Kidney capillary endothelial cell (primary cell): ENCODE data around the gene RABGGTA.

ENCODE experiments used
- DNase-seq: peaks from one replicate; pipeline ENCODE4 v3.0.0-alpha.2; 2018; ENCODE audit warnings: low spot score

The RABGGTA gene

GRCh38 chr14:24300326-24300980 lies 29.1 kb upstream of the RABGGTA start:
- DNase-seq, result no peak

DNA sequence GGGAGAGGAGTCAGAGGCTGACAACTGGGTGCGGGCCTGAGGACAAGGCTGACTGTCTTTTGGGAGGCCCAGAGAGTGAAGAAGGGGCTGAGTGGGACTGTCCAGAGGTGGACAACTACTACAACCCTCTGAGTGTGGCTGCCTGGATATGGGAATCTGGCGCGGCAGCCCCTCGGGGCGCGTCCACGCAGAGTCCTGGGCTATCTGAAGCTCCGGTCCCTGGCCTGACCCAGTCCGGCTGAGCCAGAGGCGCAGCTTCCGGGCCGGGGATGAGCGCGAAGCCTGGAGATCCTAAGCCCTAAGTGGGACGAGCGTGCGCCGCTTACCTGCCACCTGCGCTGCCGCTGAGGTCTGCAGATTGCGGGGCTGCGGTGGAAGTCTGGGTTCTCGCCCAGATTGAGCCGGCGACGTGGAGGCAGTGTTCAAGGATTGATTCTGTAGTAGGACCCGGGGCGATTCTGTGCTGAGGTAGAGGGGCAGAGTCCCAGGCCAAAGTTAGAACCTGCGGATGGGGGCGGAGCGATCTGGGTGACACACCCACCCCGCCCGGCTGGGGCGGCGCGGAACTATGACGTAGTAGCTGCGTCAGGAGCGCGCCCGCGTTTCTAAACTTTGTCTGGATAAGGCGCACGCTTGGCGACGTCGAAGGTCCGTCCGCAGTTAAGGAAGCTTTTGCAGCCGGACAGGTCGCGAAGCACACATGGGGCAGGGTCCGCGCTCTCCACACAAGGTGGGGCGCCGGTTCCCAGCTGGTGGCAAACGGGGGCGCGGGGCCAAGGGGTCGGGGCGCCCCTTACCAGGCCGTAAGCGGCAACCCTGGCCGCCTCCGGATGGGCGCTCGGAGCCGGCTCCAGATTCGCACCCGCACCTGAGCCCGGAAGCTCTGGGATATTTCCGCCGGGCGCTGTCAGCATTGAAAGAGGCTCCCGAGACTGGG lies 28.1 kb upstream of the RABGGTA start, which contains the start of the genes DHRS1 and NOP9:
TSS of gene DHRS1 (minus strand) at position 526 of the 937 bp plus-strand sequence. CDS start 674 bp downstream, outside the sequence.
TSS of gene NOP9 (plus strand) at position 596 of the 937 bp plus-strand sequence. CDS start at position 701, 105 bp downstream.
- DNase-seq, result peak; percentile 86

DNA sequence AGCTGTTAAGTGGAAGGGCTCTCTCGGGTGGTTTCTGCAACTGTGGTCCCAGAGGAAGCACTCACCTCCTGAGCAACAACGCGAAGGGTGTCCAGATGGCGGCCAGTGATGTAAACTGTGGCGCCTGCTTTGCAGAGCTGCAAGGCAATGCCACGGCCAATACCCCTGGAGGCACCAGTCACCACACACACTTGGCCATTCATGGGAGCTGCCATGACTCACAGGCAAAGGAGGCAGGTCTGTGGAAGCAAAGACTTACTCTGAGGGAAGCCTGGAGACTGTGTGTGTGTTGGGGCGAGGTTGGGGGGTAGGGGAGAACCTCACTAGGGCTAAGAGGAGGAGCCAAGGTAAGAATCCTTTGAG lies 27.5 kb upstream of the RABGGTA start:
- peak; percentile 62 for DNase-seq

DNA sequence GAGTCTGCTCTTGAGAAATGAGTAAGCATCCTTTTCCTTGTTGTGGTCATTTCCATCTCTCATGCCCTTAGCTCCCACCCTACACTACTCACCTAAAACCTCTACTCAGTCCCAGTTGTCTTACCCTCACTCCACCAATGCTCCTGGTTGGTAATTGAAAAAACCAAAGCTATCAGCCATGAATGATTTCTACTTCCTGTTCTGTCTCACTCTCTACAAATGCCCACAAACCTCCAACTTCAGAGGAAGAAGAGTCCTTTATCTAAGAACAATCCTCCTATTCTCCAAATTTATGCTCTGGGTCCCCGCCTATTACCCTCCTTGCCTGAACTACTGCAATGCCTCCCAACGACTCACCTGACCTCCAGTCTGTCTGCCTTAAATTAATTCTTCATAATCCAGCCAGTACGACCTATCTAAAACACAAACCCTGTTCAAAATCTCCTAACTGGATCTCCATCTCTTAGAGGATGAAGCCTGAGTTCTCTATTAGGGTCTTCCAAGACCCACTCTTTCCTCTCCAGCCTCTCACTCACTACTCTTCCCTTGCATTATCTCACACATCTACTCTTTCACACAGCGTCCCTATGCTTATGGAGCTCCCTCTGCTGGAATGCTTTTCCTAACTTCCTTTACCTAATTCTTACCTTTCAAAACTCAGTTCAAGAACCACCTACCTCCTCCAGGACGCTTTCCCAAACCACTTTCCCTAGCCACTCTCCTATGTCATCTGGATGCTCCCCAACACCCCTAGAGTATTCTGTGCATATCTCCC lies 26.0 kb upstream of the RABGGTA start:
- no peak for DNase-seq

- DNase-seq, result peak; percentile 94
Observed at GRCh38 chr14:24296341-24297157, 25.2 kb upstream of the RABGGTA start.

DNA sequence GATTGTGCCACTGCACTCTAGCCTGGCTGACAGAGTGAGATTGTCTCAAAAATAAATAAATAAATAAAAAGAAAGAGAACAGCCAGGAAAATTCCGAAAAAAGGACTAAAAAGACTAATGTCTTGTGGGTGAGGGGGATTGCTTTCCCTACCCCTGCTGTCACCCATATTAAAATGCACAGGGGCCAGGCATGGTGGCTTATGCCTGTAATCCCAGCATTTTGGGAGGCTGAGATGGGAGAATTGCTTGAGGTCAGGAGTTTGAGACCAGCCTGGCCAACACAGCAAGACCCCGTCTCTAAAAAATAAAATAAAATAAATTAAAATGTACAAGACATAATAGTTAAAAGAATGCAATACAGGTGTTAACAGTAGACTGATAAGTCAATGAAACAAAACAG lies 22.1 kb upstream of the RABGGTA start:
- no peak for DNase-seq

- DNase-seq, result no peak
Observed at GRCh38 chr14:24292118-24292807, 20.9 kb upstream of the RABGGTA start.

DNA sequence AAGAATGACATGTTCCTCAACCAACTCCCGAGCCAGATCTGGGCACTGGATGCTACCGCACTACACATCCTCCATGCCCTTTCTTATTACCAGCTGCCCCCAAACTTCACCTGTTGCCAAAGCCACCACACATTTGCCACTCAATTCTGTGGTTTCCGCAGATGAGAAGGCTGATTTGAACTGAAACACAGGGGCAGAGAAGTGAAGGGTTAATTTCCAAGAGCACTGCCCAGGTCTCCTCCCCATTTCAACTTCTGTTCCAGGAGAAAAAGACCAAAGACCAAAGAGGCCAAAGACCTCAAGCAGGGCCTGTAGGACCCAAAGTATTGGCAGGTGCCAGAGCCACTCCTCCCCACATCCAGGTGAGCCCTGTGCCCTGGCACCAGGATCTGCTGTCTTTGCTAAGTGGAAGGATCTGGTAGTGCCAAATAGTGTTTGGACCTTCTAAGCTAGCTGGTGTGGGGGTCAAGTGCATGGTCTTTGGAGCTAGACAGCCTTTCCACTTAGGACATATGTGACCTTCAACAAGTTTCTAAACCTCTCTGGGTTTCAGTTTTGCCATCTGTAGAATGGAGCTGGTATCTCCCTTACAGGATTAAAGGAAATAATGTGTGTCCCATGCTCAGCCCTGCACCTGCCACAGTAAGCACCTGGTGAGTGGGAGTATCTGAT lies 20.2 kb upstream of the RABGGTA start:
- no peak for DNase-seq

DNA sequence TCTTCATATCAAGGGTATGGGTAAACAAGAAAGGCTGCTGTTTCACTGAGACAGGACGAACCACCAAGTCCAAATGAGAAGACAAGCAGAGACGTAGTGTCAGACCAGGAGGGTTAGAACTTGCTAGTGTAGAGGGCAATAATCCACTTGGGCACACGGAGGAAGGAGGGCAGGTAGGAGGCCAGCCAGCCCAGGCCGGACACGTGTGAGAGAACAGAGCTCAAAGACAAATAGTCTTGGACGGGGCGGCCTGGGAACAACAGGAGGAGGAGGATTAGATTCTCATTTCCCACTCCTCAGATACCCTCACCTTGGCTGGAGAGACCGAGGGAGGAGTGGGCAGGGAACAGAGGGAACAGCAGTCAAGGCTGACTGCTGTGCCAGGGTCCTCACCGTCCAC lies 19.3 kb upstream of the RABGGTA start:
- DNase-seq, result no peak

GRCh38 chr14:24289649-24290280 lies 18.4 kb upstream of the RABGGTA start:
- no peak for DNase-seq

DNA sequence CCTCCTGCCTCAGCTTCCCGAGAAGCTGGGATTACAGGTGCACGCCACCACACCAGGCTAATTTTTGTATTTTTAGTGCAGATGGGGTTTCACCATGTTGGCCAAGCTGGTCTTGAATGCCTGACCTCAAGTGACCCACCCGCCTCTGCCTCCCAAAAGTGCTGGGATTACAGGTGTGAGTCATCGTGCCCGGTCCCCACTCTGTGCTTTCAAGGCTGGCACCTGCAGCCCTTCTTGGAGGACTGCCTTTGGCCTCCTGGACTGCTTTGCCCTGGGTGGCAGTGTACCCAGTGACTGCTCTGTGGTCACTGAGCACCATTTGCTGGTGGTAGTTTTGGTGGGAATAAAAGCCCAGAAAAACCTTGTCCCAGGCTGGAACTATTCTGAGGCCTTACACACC lies 15.6 kb upstream of the RABGGTA start:
- DNase-seq, result no peak

DNA sequence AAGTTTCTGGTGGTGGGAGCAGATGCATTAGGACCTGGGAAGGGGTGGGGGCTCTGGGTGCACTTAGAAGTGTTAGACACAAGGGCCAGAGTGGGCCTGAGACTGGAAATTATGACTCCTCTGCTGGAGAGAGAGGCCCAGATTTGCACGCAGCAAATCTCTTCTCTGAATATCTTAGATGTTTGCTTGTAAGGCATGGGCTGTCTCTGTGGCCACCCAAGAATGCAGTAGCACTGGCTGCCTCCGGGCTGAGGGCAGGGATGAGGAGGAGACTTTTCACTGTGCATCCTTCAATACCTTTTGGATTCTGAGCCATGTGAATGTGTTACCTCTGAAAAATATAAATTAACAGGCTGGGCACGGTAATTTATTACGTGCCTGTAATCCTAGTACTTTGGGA lies 14.0 kb upstream of the RABGGTA start:
- DNase-seq, result no peak

- no peak for DNase-seq
Observed at GRCh38 chr14:24284501-24285035, 13.2 kb upstream of the RABGGTA start.

DNA sequence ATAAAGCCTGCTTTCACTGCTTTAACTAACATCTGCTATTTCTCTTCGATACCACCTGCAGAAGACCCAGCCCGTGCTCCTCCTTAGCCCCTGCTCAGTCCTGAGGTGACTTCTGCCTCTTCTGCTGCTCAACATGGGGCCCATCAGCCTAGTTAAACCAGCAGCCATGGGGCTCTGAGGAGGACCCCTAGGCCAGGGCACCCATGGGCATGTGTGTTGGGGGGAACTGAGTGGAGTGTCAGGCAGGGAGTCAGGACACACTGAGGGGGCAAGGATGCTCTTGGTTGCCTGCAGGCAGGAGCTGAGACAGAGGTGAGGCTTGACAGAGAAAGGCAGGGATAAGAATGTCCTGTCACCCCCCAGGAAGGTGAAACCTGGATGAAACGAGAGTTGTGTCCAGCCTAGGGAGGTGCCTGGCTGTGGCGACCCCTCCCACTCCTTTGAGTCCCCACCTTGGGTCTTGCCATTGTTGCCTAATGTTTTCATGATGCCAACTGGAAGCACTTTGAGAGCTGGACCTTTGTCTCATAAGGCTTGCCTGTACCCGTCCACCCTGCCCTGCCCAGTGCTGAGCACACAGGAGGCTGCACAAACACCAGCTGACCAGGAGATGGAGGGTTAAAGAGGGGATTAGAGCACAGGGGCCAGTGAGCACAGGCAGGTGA lies 12.5 kb upstream of the RABGGTA start:
- no peak for DNase-seq

DNA sequence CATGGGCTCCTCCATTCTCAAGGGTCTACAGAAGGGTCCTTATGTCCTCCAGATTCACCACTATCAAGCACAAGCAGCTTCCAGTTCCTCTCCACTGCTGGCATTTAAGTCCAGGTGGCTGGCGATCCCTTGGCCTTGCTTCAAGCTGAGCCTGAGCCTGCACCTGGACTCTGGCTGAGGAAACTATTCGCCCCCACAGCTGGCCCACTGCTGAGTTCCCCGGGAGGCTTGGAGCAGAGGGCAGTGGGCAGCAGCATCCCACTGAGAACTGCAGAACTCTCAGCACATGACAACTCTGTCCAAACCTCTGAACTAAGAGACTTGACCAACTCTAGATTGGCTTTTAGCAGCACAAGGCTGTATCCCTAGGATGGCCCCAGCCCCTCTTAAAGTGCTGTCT lies 11.3 kb upstream of the RABGGTA start:
- no peak for DNase-seq

DNA sequence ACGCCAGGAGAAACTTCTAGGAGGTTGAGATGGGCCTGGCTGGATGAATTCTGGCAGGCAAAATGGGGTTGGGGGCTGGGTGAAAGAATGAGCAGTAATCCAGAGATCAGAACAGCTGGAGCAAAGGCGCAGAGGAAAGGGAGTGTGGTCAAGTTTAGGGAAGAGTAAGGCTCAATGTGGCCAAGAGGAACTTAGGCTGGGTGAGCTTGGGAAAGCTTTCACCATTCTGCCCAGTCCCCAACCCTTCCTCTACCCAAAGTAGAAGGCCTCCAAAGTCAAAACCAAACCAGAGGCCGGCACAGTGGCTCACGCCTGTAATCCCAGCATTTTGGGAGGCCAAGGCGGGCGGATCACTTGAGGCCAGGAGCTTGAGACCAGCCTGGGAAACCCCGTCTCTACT lies 10.2 kb upstream of the RABGGTA start:
- DNase-seq, result no peak

DNA sequence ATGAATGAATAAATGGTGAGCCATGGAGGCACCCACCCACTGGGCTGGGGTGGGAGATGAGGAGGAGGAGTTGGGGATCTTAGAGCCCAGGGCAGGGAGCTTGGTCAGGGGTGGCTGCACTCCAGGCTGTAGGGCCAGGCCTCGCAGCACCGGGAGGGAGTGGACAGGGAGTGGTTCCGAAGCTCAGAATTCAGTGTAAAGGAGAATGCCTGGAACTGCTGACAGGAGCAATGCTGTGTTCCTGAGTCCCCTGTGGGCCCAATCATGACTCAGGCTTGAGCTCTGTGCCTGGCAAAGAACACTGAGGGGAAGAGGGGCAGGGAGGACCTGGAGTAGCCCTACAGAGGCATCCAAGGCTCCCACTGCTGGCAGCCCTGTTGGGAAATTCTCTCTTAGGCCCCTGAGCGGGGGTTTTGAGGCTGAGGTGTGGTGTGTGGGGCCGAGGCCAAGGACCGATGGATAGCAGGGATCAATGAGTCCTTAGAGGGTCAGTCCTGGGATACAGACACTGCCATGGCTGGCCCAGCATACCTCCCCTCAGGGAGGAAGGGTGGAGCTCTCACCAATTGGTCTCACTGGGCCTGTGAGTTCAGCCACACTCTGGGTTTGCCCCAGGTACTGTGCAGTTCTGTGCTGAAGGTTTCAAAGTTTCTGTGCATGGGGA lies 9.5 kb upstream of the RABGGTA start:
- no peak for DNase-seq
